ENCODE measurements around the gene TSPYL1.

Gene TSPYL1

GRCh38 chr6:116309657-116310056 lies 29.9 kb upstream of the TSPYL1 start:
- ChIA-PET POLR2A (no interaction called here), CTCF (no interaction called here)
- no peak for TF ChIP-seq ZNF571 (tag by site-specific recombination; IDR thresholded peaks at IDR 0.05)
- no peak for TF ChIP-seq ZNF660 (tag by site-specific recombination; IDR thresholded peaks at IDR 0.05)
- TF ChIP-seq ZNF239 (tag by site-specific recombination; IDR thresholded peaks at IDR 0.05), result no peak
- no peak for TF ChIP-seq PRDM10 (tag by site-specific recombination; IDR thresholded peaks at IDR 0.05)
- TF ChIP-seq BCL11A (tag by site-specific recombination; IDR thresholded peaks at IDR 0.05; ENCODE audit: low read depth), result no peak
- TF ChIP-seq ZNF645 (tag by site-specific recombination; IDR thresholded peaks at IDR 0.05), result no peak
- no peak for TF ChIP-seq ZNF610 (tag by site-specific recombination; IDR thresholded peaks at IDR 0.05; ENCODE audit: borderline replicate concordance)
- TF ChIP-seq ZBTB7A (tag by site-specific recombination; IDR thresholded peaks at IDR 0.05; ENCODE audit: low read depth), result no peak
- TF ChIP-seq ZNF18 (tag by site-specific recombination; IDR thresholded peaks at IDR 0.05), result no peak
- no peak for TF ChIP-seq ZFP41 (tag by site-specific recombination; IDR thresholded peaks at IDR 0.05; ENCODE audit: borderline replicate concordance)
- no peak for TF ChIP-seq ZNF626 (tag by site-specific recombination; IDR thresholded peaks at IDR 0.05)
- no peak for TF ChIP-seq ZNF670 (tag by site-specific recombination; IDR thresholded peaks at IDR 0.05; ENCODE audit: low read depth)
- 0 out of 2 replicates have a peak, but pooled peaks cover 2% of the 10 kb centered on the region for H3K4me1 ChIP-seq (ENCODE audit: control insufficient read depth, insufficient read depth, low read length)
- H3K4me3 ChIP-seq (ENCODE audit: low read depth, low read length), result no peak overlapping the region
- no peak overlapping the region for H3K27ac ChIP-seq (ENCODE audit: extremely low read depth, low read depth, low read length)
- H3K36me3 ChIP-seq (ENCODE audit: control insufficient read depth in 2 of 2, insufficient read depth in 1 of 2, low read length in 2 of 2), result no peaks in the 10 kb centered on the region
- no peaks in the 10 kb centered on the region for H3K9me3 ChIP-seq (ENCODE audit: control insufficient read depth, insufficient read depth, low read depth, low read length)

- no peak for TF ChIP-seq ZSCAN23 (tag by site-specific recombination; IDR thresholded peaks at IDR 0.05)
- no peak for TF ChIP-seq GLIS1 (tag by site-specific recombination; IDR thresholded peaks at IDR 0.05)
- TF ChIP-seq GLIS2 (tag by site-specific recombination; IDR thresholded peaks at IDR 0.05), result no peak
- no peak for TF ChIP-seq TCF7L2 (IDR thresholded peaks at IDR 0.05; ENCODE audit: borderline replicate concordance, low read depth, low read length)
- no peak for TF ChIP-seq ZNF843 (tag by site-specific recombination; IDR thresholded peaks at IDR 0.05)
- no peak for TF ChIP-seq ZNF488 (tag by site-specific recombination; IDR thresholded peaks at IDR 0.05)
- no peak for TF ChIP-seq ZNF585B (tag by site-specific recombination; IDR thresholded peaks at IDR 0.05)
- Histone ChIP-seq H3K27ac (ENCODE audit: extremely low read depth, low read depth, low read length) (no peak overlapping the region), H3K9me3 (ENCODE audit: control insufficient read depth, insufficient read depth, low read depth, low read length) (no peaks in the 10 kb centered on the region), H3K36me3 (ENCODE audit: control insufficient read depth in 2 of 2, insufficient read depth in 1 of 2, low read length in 2 of 2) (no peaks in the 10 kb centered on the region), H3K4me1 (ENCODE audit: control insufficient read depth, insufficient read depth, low read length) (0 out of 2 replicates have a peak, but pooled peaks cover 2% of the 10 kb centered on the region), H3K4me3 (ENCODE audit: low read depth, low read length) (no peak overlapping the region)
- CTCF ChIA-PET, result interaction anchor here (0.7 kb wide), 1 partner anchor 661 kb away, joined by 3 read pairs; no protein-coding TSS in a partner anchor
- POLR2A ChIA-PET, result interaction anchor here (0.6 kb wide), 1 partner anchor 86 kb away, joined by 3 read pairs; no protein-coding TSS in a partner anchor
Observed at GRCh38 chr6:116309001-116309400, 29.3 kb upstream of the TSPYL1 start.

Data from HEK293 (cell line).